ENCODE measurements around the gene GALNT1. TPM values are rescaled to one million over a fixed set of nuclear protein-coding genes. Genes with fewer than 3 reads are reported as not detected.
A peak's percentile ranks its signal among the peaks of the same experiment; 100 is the strongest.

Gene GALNT1
- total RNA-seq, 2 donors from 2014 or later: 40.2 to 50.6 TPM

- H3K27ac ChIP-seq: no peak overlapping the region
- no peaks in the 10 kb centered on the region for H3K27me3 ChIP-seq (replicated peaks; ENCODE audit: insufficient read depth)
- 83% methylated on average over 8 of the region's 8 CpGs for WGBS
- TF ChIP-seq, protein P1, sequence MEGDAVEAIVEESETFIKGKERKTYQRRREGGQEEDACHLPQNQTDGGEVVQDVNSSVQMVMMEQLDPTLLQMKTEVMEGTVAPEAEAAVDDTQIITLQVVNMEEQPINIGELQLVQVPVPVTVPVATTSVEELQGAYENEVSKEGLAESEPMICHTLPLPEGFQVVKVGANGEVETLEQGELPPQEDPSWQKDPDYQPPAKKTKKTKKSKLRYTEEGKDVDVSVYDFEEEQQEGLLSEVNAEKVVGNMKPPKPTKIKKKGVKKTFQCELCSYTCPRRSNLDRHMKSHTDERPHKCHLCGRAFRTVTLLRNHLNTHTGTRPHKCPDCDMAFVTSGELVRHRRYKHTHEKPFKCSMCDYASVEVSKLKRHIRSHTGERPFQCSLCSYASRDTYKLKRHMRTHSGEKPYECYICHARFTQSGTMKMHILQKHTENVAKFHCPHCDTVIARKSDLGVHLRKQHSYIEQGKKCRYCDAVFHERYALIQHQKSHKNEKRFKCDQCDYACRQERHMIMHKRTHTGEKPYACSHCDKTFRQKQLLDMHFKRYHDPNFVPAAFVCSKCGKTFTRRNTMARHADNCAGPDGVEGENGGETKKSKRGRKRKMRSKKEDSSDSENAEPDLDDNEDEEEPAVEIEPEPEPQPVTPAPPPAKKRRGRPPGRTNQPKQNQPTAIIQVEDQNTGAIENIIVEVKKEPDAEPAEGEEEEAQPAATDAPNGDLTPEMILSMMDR (IDR thresholded peaks at IDR 0.05): no peak
- no peak for TF ChIP-seq POLR2AphosphoS5 (IDR thresholded peaks at IDR 0.05)
- no peak for TF ChIP-seq POLR2A (IDR thresholded peaks at IDR 0.05)
- H3K9me3 ChIP-seq: no peaks in the 10 kb centered on the region
- H3K4me3 ChIP-seq: no peak overlapping the region
- H3K36me3 ChIP-seq: no peaks in the 10 kb centered on the region
- DNase-seq (ENCODE audit: low spot score): no peak
- intact Hi-C loops (cut with DNase I): loop anchor here (10.0 kb wide), 1 partner anchor 72 kb away; no protein-coding TSS in a partner anchor
- H3K4me1 ChIP-seq (replicated peaks): no peaks in the 10 kb centered on the region
Measured at GRCh38 chr18:35577045-35577848, 4.3 kb upstream of the GALNT1 start.

DNA sequence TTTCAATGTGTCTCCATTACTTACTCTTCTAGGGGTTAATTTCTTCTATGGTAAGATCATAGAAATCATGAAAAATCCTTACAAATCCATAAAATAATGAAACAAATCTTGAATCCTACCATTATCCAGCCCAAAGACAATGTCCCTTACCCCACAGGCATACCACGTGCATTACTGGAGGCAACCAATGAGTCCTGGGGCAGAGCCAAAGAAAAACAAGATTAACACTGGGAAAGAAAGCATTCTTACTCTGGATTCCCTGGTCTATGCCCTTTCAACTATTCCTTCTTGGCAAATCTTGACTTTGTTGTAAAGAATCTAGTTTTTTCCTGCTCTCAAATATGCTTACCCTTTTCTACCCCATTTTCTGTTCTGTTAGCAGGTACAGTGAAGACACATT is 3.1 kb upstream of the GALNT1 start:
- Histone ChIP-seq H3K9me3 (no peaks in the 10 kb centered on the region), H3K4me3 (no peak overlapping the region), H3K36me3 (no peaks in the 10 kb centered on the region), H3K27ac (no peak overlapping the region), H3K27me3 (replicated peaks; ENCODE audit: insufficient read depth) (no peaks in the 10 kb centered on the region), H3K4me1 (replicated peaks) (peaks cover 5% of the 10 kb centered on the region)
- TF ChIP-seq POLR2AphosphoS5 (IDR thresholded peaks at IDR 0.05): no peak
- TF ChIP-seq, protein P1 (IDR thresholded peaks at IDR 0.05): no peak
- no peak for TF ChIP-seq POLR2A (IDR thresholded peaks at IDR 0.05)
- intact Hi-C loops (cut with DNase I): loop anchor here (10.0 kb wide), 1 partner anchor 74 kb away; no protein-coding TSS in a partner anchor
- no peak for DNase-seq (ENCODE audit: low spot score)
- WGBS: 38% methylated on average over 1 of the region's 1 CpG

DNA sequence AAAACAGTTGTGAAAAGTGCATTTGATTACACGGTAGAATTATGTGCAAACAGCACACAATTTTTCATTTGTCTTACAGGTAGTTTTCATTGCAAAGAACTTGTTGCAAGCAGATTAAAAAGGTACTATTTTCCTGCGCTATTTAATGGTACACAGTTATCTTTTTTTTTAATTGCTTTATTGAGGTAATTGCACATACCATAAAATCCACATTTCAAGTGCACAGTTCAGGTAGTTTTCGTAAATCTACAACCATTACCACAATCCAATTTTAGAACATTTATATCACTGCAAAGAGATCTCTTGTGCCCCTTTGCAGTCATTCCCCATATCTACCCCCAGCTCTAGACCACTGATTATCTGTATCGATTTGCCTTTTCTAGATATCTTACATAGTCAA is 2.6 kb upstream of the GALNT1 start:
- intact Hi-C loops (cut with DNase I): loop anchor here (10.0 kb wide), 1 partner anchor 74 kb away; no protein-coding TSS in a partner anchor
- H3K4me1 ChIP-seq (replicated peaks): peaks cover 5% of the 10 kb centered on the region
- 89% methylated on average over 4 of the region's 4 CpGs for WGBS
- no peak overlapping the region for H3K27ac ChIP-seq
- H3K27me3 ChIP-seq (replicated peaks; ENCODE audit: insufficient read depth): no peaks in the 10 kb centered on the region
- no peaks in the 10 kb centered on the region for H3K9me3 ChIP-seq
- no peak overlapping the region for H3K4me3 ChIP-seq
- no peak for DNase-seq (ENCODE audit: low spot score)
- TF ChIP-seq, protein P1 (IDR thresholded peaks at IDR 0.05): no peak
- TF ChIP-seq POLR2A (IDR thresholded peaks at IDR 0.05) (no peak), POLR2AphosphoS5 (IDR thresholded peaks at IDR 0.05) (no peak)
- no peaks in the 10 kb centered on the region for H3K36me3 ChIP-seq

DNA sequence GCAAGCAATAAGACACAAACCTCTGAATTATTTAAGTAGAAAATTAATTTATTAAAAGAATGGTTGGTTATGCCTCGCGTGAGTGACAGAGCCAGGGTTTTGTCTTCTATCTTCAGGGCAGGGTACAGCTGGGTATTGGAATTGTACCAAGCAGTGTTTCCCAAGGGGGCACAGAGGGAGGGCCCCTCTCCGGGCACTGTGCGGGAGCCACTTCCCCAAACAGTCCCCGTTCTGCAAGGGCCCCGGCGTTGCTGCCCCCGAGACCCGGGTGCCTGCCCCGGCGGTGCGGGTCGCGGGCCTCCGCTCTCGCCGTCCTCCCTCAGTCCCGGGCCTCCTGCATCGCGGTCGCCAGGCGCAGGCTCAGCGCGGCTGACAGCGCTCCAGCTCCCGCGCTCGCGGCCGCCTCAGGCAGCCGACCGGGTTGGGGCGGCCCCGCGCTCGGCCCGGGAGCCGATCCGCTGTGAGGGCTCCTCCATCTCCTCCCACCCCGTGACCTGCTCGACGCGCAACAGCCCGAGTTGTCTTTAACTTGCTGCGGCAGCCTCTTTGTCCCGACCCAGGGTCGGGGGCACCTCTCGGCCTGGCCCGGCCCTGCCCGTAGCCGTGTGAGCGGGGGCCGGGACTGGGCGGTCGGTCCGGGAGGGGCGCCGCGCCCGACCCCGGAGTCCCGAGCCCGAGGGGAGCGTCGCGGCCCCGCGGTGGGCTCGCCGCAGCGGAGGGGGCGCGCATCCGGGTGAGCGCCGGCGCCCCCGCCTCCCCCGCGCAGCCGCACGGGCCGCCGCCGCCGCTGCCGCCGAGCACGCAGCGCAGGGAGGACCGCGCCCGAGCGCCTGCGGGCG is 620 bp upstream of the GALNT1 start:
- Histone ChIP-seq H3K4me1 (replicated peaks) (peaks cover 5% of the 10 kb centered on the region), H3K9me3 (no peaks in the 10 kb centered on the region), H3K27me3 (replicated peaks; ENCODE audit: insufficient read depth) (no peaks in the 10 kb centered on the region), H3K27ac (peak overlapping the region; percentile 85 to 92), H3K4me3 (peak overlapping the region; percentile 63 to 81), H3K36me3 (no peaks in the 10 kb centered on the region)
- intact Hi-C loops (cut with DNase I): no loop called here
- peak; percentile 46 for DNase-seq (ENCODE audit: low spot score)
- TF ChIP-seq, protein P1 (IDR thresholded peaks at IDR 0.05): no peak
- TF ChIP-seq POLR2A (IDR thresholded peaks at IDR 0.05): peak; percentile 11
- TF ChIP-seq POLR2AphosphoS5 (IDR thresholded peaks at IDR 0.05): no peak
- WGBS: under 1% methylated on average over 43 of the region's 96 CpGs

All from prostate gland (tissue), 2 donors.